GM18526 (cell line): ENCODE results near the gene GLIS2.

Experiments used
- POLR2A ChIP-seq: IDR thresholded peaks from 3 replicates; pipeline ENCODE4 v1.6.1; 2011; ENCODE audit not compliant: insufficient read length; ENCODE audit errors: extremely low read depth

The GLIS2 gene

DNA sequence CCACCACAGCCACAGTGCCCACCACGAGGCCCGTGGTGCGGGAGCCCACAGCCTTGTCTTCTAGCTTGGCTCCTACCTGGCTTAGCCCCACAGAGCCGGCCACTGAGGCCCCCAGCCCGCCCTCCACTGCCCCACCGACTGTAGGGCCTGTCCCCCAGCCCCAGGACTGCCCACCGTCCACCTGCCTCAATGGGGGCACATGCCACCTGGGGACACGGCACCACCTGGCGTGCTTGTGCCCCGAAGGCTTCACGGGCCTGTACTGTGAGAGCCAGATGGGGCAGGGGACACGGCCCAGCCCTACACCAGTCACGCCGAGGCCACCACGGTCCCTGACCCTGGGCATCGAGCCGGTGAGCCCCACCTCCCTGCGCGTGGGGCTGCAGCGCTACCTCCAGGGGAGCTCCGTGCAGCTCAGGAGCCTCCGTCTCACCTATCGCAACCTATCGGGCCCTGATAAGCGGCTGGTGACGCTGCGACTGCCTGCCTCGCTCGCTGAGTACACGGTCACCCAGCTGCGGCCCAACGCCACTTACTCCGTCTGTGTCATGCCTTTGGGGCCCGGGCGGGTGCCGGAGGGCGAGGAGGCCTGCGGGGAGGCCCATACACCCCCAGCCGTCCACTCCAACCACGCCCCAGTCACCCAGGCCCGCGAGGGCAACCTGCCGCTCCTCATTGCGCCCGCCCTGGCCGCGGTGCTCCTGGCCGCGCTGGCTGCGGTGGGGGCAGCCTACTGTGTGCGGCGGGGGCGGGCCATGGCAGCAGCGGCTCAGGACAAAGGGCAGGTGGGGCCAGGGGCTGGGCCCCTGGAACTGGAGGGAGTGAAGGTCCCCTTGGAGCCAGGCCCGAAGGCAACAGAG is 66.3 kb downstream of the GLIS2 start:
- no peak for TF ChIP-seq POLR2A

DNA sequence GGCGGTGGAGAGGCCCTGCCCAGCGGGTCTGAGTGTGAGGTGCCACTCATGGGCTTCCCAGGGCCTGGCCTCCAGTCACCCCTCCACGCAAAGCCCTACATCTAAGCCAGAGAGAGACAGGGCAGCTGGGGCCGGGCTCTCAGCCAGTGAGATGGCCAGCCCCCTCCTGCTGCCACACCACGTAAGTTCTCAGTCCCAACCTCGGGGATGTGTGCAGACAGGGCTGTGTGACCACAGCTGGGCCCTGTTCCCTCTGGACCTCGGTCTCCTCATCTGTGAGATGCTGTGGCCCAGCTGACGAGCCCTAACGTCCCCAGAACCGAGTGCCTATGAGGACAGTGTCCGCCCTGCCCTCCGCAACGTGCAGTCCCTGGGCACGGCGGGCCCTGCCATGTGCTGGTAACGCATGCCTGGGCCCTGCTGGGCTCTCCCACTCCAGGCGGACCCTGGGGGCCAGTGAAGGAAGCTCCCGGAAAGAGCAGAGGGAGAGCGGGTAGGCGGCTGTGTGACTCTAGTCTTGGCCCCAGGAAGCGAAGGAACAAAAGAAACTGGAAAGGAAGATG is 67.0 kb downstream of the GLIS2 start:
- TF ChIP-seq POLR2A, result no peak

DNA sequence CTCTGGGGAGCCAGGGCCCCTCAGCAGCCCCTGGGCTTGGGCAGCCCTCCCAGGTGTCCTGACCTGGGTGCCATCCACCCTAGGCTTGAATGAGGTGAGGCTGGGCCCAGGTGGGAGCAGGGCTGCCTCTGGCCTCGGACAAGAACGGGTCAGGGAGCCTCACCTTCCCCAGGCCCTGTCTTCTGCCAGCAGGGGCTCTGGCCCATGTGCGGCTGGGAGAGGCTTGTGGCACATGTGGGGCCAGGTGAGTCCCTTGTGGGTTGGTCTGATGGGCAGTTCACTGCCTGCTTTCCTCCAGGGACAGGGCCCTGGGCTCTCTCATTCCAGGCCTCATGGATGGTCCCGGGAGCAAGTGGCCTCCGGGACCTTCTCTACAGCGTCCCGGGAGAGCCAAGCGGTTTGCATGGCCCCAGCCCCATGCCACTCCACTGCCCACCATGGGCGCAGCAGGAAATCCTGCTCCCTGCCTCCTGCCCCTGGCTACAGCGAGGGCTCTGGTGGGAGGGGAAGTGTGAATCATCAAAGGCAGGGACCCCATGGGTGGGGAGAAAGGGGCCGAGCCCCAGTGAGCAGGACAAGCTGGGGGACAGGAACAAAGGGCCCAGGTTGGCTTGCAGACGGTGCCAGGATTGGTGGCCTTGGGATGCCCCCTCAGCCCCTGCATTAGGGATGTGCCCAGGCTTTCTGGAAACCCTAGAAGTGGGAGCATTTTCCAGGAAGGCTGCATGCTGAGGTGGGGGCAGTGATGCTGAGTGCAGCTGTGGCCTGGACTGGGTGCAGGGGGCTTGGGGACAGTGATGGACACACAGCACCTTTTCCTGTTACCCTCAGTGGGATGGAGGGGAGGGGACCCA is 68.0 kb downstream of the GLIS2 start:
- no peak for TF ChIP-seq POLR2A

- TF ChIP-seq POLR2A, result no peak
These were observed 68.7 kb downstream of the GLIS2 start for GRCh38 chr16:4384509-4384942.

DNA sequence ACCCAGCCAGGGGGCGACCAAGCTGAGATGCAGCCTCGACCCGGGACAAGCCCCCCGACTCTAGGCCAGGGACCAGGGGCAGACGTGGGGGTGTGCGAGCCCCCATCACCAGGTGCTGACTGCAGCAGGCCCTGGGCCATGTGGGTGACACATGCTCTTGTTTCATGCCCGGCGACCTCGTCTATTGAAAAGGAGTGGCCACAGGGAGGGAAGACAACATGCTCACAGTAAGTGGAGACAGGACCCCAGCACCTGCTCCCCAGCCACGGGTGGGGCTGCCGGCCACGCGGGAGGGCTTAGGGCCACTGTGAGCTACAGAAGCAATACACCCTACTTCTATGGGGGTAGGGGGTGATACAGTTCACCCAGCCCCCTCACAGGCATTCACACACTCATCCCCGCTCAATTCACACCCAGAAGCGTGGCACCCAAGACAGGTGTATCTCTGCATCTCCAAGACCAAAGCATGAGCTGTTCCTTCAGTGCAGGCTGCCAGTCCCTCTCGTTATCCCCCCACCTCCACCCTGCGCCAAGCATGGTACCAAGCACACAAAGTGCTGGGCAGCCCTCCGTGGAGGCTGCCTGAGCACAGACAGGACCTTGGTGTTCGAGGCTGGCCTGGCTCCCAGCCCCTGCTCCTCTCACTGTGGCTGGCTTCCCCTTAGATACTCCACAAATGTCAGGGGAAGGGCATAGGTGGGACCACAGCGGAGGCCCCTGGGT is 69.4 kb downstream of the GLIS2 start:
- no peak for TF ChIP-seq POLR2A

DNA sequence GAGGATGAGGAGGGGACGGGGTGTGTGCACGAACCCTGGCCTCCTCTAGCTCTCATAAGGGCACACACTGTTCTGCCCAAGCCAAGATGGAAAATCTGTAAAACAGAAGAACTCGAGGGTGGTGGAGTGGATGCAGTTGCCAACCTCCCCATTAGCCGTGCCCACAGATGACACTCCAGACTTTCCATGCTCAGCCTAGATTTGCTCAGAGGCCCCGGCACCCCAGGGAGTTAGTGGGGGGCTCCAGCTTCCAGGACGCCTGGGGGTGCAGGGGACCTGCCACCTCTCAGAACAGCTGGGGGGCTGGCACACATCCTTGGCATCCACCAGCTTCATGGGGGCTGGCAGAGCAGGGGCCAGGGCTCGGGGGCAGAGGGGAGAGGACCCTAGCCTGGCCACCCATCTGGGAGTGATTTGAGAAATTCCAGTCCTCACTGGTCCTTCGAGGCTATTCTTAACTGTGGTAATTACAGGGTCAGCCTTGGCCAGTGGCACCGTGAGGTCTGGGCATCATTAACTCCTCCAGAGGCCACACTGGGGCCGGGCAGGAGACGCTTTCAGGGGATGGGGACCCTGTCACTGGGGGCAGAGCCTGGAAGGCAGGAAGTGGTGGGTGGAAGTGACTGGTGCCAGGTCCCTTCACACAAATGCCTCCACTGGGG is 70.1 kb downstream of the GLIS2 start:
- TF ChIP-seq POLR2A, result no peak

DNA sequence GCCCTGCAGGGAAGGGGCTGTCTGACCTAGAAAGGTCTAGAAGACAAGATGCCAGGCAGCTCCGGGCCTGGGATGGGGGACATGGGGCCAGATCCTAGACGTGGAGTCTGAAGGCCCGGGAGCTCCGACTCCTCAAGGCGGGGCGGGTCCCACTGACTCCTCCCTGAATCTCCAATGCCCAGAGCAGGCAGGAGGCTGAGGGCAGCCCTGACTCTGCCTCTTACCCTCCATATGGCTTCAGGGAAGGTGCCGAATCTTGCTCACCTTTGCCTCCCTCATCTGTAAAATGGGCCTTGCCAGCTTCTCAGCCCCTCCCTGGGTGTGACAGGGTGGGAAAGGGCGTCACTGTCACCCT is 70.6 kb downstream of the GLIS2 start:
- no peak for TF ChIP-seq POLR2A

DNA sequence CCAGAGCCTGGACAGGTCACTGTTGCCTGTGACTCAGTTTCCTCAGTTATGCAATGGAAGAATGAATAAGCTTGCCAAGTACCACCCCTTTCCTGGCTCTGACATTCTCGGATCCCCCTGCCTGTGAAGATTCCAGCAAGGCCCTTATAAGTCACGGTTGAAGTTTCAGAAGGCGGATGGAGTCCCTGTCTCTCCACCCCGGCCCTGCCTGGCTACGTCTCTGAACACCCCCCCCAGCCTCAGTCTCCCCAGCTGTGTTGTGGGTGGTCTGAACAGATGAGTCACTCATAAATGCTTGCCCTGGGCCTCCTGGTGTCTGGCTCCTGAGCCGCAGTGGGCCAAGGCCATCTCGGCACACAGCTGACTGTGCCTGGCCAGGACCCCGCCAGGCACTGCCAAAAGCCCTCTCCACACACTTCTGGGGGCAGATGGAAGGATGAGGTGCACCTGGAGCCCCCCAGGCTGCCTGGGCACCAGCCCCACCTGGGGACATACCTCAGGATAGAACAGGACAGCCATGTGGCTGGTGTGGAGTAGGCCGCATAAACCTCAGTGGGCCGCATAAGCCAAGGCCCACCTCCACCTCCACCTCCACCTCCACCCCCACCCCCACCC is 71.2 kb downstream of the GLIS2 start:
- TF ChIP-seq POLR2A, result no peak

DNA sequence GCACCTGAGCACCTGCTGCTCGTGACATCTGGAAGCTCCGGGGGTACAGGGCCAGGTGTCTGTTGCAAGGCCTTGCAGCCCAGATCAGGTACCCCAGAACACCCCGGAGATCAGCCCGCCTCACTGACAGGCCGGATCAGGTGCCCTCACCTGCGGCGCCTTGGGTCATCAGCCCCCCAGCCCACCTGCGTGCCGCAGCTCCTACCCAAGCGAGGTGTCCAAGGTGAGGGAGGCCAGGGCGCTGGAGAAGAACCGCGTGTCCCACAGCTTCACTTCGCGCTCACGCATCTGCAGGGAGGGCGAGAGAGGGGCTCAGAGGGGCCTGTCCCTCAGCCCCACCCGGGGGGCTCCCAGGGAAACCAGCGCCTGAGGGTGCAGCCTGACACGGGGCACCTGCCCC is 71.9 kb downstream of the GLIS2 start:
- no peak for TF ChIP-seq POLR2A

GRCh38 chr16:4388271-4389021 is 72.6 kb downstream of the GLIS2 start:
- TF ChIP-seq POLR2A, result no peak
